B cell (primary cell): Measurements from ENCODE around the gene TRPC3.

ENCODE experiments used
- EZH2 ChIP-seq: IDR thresholded peaks from 2 replicates; pipeline ENCODE4 v1.6.1; 2012; ENCODE audit warnings: borderline replicate concordance, low read depth, mild to moderate bottlenecking, moderate library complexity, low read length; ENCODE audit not compliant: insufficient read depth, poor library complexity, severe bottlenecking
- TF ChIP-seq, protein P1 (sequence below): fragments of 200-600 bp; IDR thresholded peaks from one replicate; pipeline ENCODE4 v1.8.0; 2022; ENCODE audit warnings: antibody characterized with exemption, mild to moderate bottlenecking

DNA sequence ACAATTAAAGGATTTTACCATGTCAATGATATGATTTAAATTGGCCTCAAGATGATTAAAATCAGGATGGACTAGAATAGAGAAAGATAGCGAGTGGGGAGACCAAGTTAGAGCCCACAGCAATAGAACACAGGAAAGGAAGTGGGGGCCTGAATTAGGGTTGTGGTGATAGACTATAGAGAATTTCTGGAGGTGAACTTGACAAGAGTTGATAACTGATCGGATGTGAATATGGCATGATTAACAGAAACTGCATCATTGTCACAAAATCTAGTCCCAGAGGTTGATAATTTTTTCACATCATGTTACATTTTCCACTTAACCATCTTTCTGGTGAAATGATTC lies 26.3 kb upstream of the TRPC3 start:
- TF ChIP-seq, protein P1, sequence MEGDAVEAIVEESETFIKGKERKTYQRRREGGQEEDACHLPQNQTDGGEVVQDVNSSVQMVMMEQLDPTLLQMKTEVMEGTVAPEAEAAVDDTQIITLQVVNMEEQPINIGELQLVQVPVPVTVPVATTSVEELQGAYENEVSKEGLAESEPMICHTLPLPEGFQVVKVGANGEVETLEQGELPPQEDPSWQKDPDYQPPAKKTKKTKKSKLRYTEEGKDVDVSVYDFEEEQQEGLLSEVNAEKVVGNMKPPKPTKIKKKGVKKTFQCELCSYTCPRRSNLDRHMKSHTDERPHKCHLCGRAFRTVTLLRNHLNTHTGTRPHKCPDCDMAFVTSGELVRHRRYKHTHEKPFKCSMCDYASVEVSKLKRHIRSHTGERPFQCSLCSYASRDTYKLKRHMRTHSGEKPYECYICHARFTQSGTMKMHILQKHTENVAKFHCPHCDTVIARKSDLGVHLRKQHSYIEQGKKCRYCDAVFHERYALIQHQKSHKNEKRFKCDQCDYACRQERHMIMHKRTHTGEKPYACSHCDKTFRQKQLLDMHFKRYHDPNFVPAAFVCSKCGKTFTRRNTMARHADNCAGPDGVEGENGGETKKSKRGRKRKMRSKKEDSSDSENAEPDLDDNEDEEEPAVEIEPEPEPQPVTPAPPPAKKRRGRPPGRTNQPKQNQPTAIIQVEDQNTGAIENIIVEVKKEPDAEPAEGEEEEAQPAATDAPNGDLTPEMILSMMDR, result no peak
- no peak for TF ChIP-seq EZH2
